ENCODE measurements around the gene CEBPB.

DNA sequence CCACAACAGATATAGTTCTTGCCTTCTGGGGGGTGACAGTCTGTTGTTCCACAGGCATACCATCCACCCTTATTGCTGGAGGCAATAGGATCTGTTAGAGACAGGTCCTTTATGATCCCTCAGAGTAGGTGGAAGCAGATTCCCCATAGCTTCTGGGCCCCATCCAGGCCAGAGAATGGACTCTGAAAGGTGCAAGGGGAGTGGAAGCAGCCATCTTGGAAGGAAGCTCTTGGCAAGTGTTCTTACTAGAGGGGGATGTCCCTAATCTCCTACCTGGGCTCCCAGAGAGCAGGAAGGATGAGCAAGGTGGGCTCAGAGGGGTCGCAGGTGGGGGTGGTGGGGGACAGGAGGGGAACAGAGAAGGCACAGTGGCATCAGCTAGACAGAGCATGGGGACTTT, 33.4 kb downstream of the CEBPB start:
- TF ChIP-seq, protein P1, sequence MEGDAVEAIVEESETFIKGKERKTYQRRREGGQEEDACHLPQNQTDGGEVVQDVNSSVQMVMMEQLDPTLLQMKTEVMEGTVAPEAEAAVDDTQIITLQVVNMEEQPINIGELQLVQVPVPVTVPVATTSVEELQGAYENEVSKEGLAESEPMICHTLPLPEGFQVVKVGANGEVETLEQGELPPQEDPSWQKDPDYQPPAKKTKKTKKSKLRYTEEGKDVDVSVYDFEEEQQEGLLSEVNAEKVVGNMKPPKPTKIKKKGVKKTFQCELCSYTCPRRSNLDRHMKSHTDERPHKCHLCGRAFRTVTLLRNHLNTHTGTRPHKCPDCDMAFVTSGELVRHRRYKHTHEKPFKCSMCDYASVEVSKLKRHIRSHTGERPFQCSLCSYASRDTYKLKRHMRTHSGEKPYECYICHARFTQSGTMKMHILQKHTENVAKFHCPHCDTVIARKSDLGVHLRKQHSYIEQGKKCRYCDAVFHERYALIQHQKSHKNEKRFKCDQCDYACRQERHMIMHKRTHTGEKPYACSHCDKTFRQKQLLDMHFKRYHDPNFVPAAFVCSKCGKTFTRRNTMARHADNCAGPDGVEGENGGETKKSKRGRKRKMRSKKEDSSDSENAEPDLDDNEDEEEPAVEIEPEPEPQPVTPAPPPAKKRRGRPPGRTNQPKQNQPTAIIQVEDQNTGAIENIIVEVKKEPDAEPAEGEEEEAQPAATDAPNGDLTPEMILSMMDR (IDR thresholded peaks at IDR 0.05; ENCODE audit: low read depth, low read length, poor library complexity, severe bottlenecking) = no peak
- no peak for TF ChIP-seq EZH2phosphoT487 (IDR thresholded peaks at IDR 0.05; ENCODE audit: borderline replicate concordance, low read length)
